ENCODE measurements around the gene PPP4R3A.

The PPP4R3A gene

DNA sequence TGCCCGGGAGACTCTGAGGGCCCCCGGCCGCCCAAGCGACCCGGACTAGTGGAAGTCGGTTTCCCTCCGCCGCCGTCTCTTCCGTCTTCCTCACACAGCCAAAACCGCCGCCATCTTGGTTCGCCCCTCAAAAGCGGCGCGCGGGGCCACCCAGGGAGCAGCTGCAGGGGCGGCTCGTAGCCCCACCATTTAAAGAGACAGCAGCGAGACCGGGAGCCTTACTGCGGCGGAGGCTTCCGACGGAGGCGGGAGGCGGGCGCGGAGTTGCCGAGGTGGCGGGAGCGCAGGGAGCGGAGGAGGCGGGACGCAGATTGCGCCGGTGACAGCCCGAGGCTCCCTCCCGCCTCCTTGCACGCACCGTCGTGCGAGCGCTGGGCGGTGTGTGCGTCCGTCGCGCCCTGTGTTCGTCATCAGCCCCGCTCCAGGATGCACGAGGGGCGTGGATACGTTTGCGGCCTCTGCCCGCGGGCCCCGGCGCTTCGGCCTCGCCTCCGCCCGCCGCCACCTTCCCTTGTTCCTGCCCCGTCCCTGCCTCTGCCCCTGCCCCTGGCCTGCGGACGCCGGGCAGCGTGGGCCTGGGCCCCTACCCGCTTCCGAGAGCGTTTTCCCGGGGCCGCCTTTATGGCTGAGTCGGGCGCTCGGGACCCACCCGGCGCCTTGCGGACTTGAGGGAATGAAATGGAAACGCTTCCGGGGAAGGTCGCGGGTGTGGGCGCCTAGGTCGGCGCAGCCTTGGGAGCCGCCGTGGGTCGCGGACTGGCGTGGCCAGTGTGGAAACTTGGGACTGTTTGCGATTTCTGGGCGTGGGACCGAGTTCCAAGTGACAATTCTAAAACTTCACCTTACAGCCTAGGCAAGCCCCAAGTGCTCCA lies at the start of gene PPP4R3A:
TSS of gene PPP4R3A (minus strand) at position 140 of the 872 bp plus-strand sequence. CDS start 663 bp downstream, outside the sequence.
- peak within 1 kb of the TSS; percentile 87 for H3K4me3 ChIP-seq (ENCODE audit: low read depth, low read length)
- TF ChIP-seq MYC (IDR thresholded peaks at IDR 0.05; ENCODE audit: low read depth, low read length) (peak; percentile 98), MAX (IDR thresholded peaks at IDR 0.05; ENCODE audit: low read depth, low read length) (peak; percentile 88), CTCF (IDR thresholded peaks at IDR 0.05; ENCODE audit: low read depth, low read length) (no peak), POLR2A (IDR thresholded peaks at IDR 0.05; ENCODE audit: extremely low read depth, insufficient read length) (peak; percentile 76)
- peak; percentile 98 for DNase-seq (ENCODE audit: low read depth)

GRCh38 chr14:91555531-91555930 lies 45.4 kb upstream of the PPP4R3A start:
- DNase-seq (ENCODE audit: low read depth), result no peak
- TF ChIP-seq MAX (IDR thresholded peaks at IDR 0.05; ENCODE audit: low read depth, low read length) (no peak), CTCF (IDR thresholded peaks at IDR 0.05; ENCODE audit: low read depth, low read length) (no peak), MYC (IDR thresholded peaks at IDR 0.05; ENCODE audit: low read depth, low read length) (no peak), POLR2A (IDR thresholded peaks at IDR 0.05; ENCODE audit: extremely low read depth, insufficient read length) (no peak)
- no peak overlapping the region for H3K4me3 ChIP-seq (ENCODE audit: low read depth, low read length)

- no peak for DNase-seq (ENCODE audit: low read depth)
- no peak overlapping the region for H3K4me3 ChIP-seq (ENCODE audit: low read depth, low read length)
- TF ChIP-seq MAX (IDR thresholded peaks at IDR 0.05; ENCODE audit: low read depth, low read length) (no peak), CTCF (IDR thresholded peaks at IDR 0.05; ENCODE audit: low read depth, low read length) (no peak), POLR2A (IDR thresholded peaks at IDR 0.05; ENCODE audit: extremely low read depth, insufficient read length) (no peak), MYC (IDR thresholded peaks at IDR 0.05; ENCODE audit: low read depth, low read length) (no peak)
Measured at GRCh38 chr14:91554535-91555332, 44.6 kb upstream of the PPP4R3A start.

DNA sequence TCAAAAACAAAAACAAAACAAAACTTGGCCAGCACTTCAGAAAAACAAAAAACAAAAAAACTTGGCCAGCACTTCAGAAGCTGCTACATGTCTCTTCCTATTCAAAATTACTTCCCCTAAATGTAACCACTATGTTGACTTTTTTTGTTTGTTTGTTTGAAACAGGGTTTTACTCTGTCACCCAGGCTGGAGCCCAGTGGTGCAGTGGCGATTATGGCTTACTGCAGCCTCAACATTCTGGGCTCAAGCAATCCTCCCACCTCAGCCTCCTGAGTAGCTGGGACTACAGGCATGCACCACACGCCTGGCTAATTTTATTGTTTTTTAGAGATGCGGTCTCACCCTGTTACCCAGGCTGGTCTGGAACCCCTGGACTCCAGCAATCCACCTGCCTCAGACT lies 38.0 kb upstream of the PPP4R3A start:
- no peak for DNase-seq (ENCODE audit: low read depth)
- no peak overlapping the region for H3K4me3 ChIP-seq (ENCODE audit: low read depth, low read length)
- TF ChIP-seq CTCF (IDR thresholded peaks at IDR 0.05; ENCODE audit: low read depth, low read length), result no peak
- TF ChIP-seq MYC (IDR thresholded peaks at IDR 0.05; ENCODE audit: low read depth, low read length), result no peak
- TF ChIP-seq POLR2A (IDR thresholded peaks at IDR 0.05; ENCODE audit: extremely low read depth, insufficient read length), result no peak
- no peak for TF ChIP-seq MAX (IDR thresholded peaks at IDR 0.05; ENCODE audit: low read depth, low read length)

DNA sequence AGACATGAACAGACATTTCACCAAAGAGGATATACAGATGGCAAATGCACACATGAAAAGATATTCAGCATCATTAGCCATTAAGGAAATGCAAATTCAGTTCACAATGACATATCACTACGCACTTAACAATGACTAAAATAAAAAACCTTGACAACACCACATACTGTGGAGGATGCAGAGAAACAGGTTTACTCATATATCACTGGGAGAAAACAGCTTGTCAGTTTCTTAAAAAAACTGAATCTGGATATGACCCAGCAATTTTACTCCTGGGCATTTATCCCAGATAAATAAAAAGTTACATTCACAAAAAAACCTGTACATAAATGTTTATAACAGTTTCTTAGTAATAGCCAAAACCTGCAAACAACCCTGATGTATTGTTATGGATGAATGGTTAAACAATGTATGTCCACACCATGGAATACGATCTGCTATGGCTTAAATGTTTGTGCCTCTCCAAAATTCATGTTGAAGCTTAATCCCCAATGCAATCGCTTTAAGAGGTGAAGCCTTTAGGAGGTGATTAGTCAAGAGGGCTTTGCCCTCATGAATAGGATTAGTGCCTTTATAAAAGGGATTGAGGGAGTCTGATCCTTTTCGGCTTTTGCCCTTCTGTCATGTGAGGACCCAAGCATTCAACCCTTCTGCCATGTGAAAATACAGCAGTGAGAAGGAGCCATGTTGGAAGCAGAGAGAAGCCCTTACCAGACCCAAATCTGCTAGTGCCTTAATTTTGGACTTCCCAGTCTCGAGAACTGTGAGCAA lies 36.0 kb upstream of the PPP4R3A start:
- no peak for DNase-seq (ENCODE audit: low read depth)
- H3K4me3 ChIP-seq (ENCODE audit: low read depth, low read length), result no peak overlapping the region
- TF ChIP-seq POLR2A (IDR thresholded peaks at IDR 0.05; ENCODE audit: extremely low read depth, insufficient read length), result no peak

All from NB4 (cell line).